Activated CD4-positive, alpha-beta T cell treated with anti-CD3 and anti-CD28 coated beads for 1 hour (primary cell): ENCODE results near the gene USP47.

Experiments
- DNase-seq: peaks from one replicate; pipeline ENCODE4 v3.0.0-alpha.2; 2020

The USP47 gene

GRCh38 chr11:11866203-11866602, 24.4 kb downstream of the USP47 start:
- DNase-seq: no peak

- DNase-seq: no peak
Observed at GRCh38 chr11:11867720-11868119, 25.9 kb downstream of the USP47 start.

- no peak for DNase-seq
Observed at GRCh38 chr11:11871991-11872401, 30.2 kb downstream of the USP47 start.

- no peak for DNase-seq
Observed at GRCh38 chr11:11876458-11876857, 34.7 kb downstream of the USP47 start.

GRCh38 chr11:11880179-11880578, 38.4 kb downstream of the USP47 start:
- DNase-seq: no peak

GRCh38 chr11:11882539-11882938, 40.8 kb downstream of the USP47 start:
- no peak for DNase-seq

- no peak for DNase-seq
Observed at GRCh38 chr11:11884351-11884750, 42.6 kb downstream of the USP47 start.

GRCh38 chr11:11884774-11885481, 43.2 kb downstream of the USP47 start:
- no peak for DNase-seq

GRCh38 chr11:11894486-11894885, 52.7 kb downstream of the USP47 start:
- no peak for DNase-seq

- DNase-seq: no peak
Observed at GRCh38 chr11:11895672-11896071, 53.9 kb downstream of the USP47 start.

- DNase-seq: no peak
Observed at GRCh38 chr11:11898648-11899047, 56.9 kb downstream of the USP47 start.

GRCh38 chr11:11899401-11899800, 57.6 kb downstream of the USP47 start:
- DNase-seq: no peak

GRCh38 chr11:11901929-11902328, 60.2 kb downstream of the USP47 start:
- DNase-seq: no peak

GRCh38 chr11:11909727-11910126, 68.0 kb downstream of the USP47 start:
- DNase-seq: no peak

GRCh38 chr11:11910541-11910940, 68.8 kb downstream of the USP47 start:
- DNase-seq: no peak

- no peak for DNase-seq
Observed at GRCh38 chr11:11913395-11913794, 71.6 kb downstream of the USP47 start.

GRCh38 chr11:11915625-11916024, 73.9 kb downstream of the USP47 start:
- no peak for DNase-seq

GRCh38 chr11:11916981-11917399, 75.2 kb downstream of the USP47 start:
- no peak for DNase-seq

- no peak for DNase-seq
Observed at GRCh38 chr11:11923828-11924227, 82.1 kb downstream of the USP47 start.

- no peak for DNase-seq
Observed at GRCh38 chr11:11929920-11930319, 88.1 kb downstream of the USP47 start.

- DNase-seq: no peak
Observed at GRCh38 chr11:11931461-11932055, 89.8 kb downstream of the USP47 start.

GRCh38 chr11:11935536-11935935, 93.8 kb downstream of the USP47 start:
- DNase-seq: no peak

- no peak for DNase-seq
Observed at GRCh38 chr11:11937433-11937832, 95.7 kb downstream of the USP47 start.

GRCh38 chr11:11937957-11938356, 96.2 kb downstream of the USP47 start:
- DNase-seq: no peak

GRCh38 chr11:11940551-11940950, 98.8 kb downstream of the USP47 start:
- DNase-seq: no peak
